Fibroblast of villous mesenchyme (primary cell): ENCODE results near the gene SLC4A7. TPM values are rescaled to one million over a fixed set of nuclear protein-coding genes. Genes with fewer than 3 reads are reported as not detected.
"Not testable (repeated sequence)": the region's sequence is repeated elsewhere in the genome, so short reads cannot be mapped to it uniquely, and the experiment has no call there.

ENCODE experiments used
- DNase-seq: peaks from one replicate; pipeline ENCODE4 v3.0.0-alpha.2; 2010; ENCODE audit warnings: low read depth
- H3K4me3 ChIP-seq: 2 replicates; pipeline ENCODE4 v1.5.1; 2011; ENCODE audit warnings: low read depth, mild to moderate bottlenecking, low read length
- CTCF ChIP-seq: IDR thresholded peaks from 2 replicates; pipeline ENCODE4 v1.5.1; 2012; ENCODE audit warnings: low read depth, mild to moderate bottlenecking, low read length; ENCODE audit not compliant: insufficient read depth
- total RNA-seq: library from RNA; depleted of rRNA; stranded (reverse); fragments of >200 nt; gene quantifications from 2 replicates; pipeline ENCODE4 v1.2.3, GENCODE V29; 2012

Gene SLC4A7
- total RNA-seq, 1 donor: 78.2 TPM

GRCh38 chr3:27345045-27345444, 139.1 kb downstream of the SLC4A7 start:
- no peak for DNase-seq

GRCh38 chr3:27344192-27344591, 140.0 kb downstream of the SLC4A7 start:
- no peak for TF ChIP-seq CTCF
- H3K4me3 ChIP-seq: no peak overlapping the region
- no peak for DNase-seq

More at GRCh38 chr3:27345045-27345444, 139.1 kb downstream of the SLC4A7 start:
- TF ChIP-seq CTCF: no peak
- no peak overlapping the region for H3K4me3 ChIP-seq

GRCh38 chr3:27342267-27342666, 141.9 kb downstream of the SLC4A7 start:
- DNase-seq: no peak

GRCh38 chr3:27340534-27340933, 143.7 kb downstream of the SLC4A7 start:
- TF ChIP-seq CTCF: no peak
- no peak for DNase-seq

More at GRCh38 chr3:27342267-27342666, 141.9 kb downstream of the SLC4A7 start:
- no peak for TF ChIP-seq CTCF
- H3K4me3 ChIP-seq: no peak overlapping the region

GRCh38 chr3:27335571-27335970, 148.6 kb downstream of the SLC4A7 start:
- no peak for DNase-seq
- no peak for TF ChIP-seq CTCF
- H3K4me3 ChIP-seq: no peak overlapping the region

More at GRCh38 chr3:27340534-27340933, 143.7 kb downstream of the SLC4A7 start:
- no peak overlapping the region for H3K4me3 ChIP-seq

GRCh38 chr3:27333843-27334242, 150.3 kb downstream of the SLC4A7 start:
- TF ChIP-seq CTCF: no peak
- DNase-seq: no peak
- no peak overlapping the region for H3K4me3 ChIP-seq

GRCh38 chr3:27328982-27329762, 155.0 kb downstream of the SLC4A7 start:
- not testable (repeated sequence) for DNase-seq, H3K4me3 ChIP-seq
